Liver (tissue), 9 donors: Measurements from ENCODE around the gene ACACB. TPM values are rescaled to one million over a fixed set of nuclear protein-coding genes. Genes with fewer than 3 reads are reported as not detected.

Experiments
- DNase-seq: peaks from one replicate; pipeline ENCODE4 v3.0.0-alpha.2; 2017; ENCODE audit warnings: low spot score
- H3K27ac ChIP-seq, 2 donors: one replicate each; pipeline ENCODE4 v1.7.0; 2013; ENCODE audit warnings: inconsistent platforms in 2 of 2, low read length in 2 of 2, control low read depth in 1 of 2, low read depth in 1 of 2, mild to moderate bottlenecking in 1 of 2
- H3K27me3 ChIP-seq, 4 donors: one replicate each; pipeline versions ENCODE4 v1.6.1 to v1.7.0; 2013; ENCODE audit warnings: low read length in 3 of 4, inconsistent platforms in 1 of 4, mild to moderate bottlenecking in 1 of 4, moderate library complexity in 1 of 4; ENCODE audit not compliant: control insufficient read depth in 4 of 4, insufficient read depth in 4 of 4
- H3K36me3 ChIP-seq, 4 donors: one replicate each; pipeline versions ENCODE4 v1.6.1 to v1.7.0; 2013; ENCODE audit warnings: low read length in 3 of 4, mild to moderate bottlenecking in 3 of 4, low read depth in 1 of 4, moderate library complexity in 1 of 4; ENCODE audit not compliant: control insufficient read depth in 4 of 4, insufficient read depth in 3 of 4
- H3K4me1 ChIP-seq, 4 donors: one replicate each; pipeline versions ENCODE4 v1.6.1 to v1.7.0; 2013; ENCODE audit warnings: low read length in 3 of 4, mild to moderate bottlenecking in 3 of 4, moderate library complexity in 1 of 4; ENCODE audit not compliant: control insufficient read depth in 4 of 4, insufficient read depth in 4 of 4
- H3K4me3 ChIP-seq, 3 donors: one replicate each; pipeline versions ENCODE4 v1.6.1 to v1.7.0; 2013; ENCODE audit warnings: low read length in 3 of 3, control low read depth in 1 of 3, low read depth in 1 of 3, mild to moderate bottlenecking in 1 of 3
- H3K9ac ChIP-seq, 2 donors: one replicate each; pipeline ENCODE4 v1.7.0; 2013; ENCODE audit warnings: low read length in 2 of 2, mild to moderate bottlenecking in 2 of 2, moderate library complexity in 2 of 2, control low read depth in 1 of 2, low read depth in 1 of 2
- H3K9me3 ChIP-seq, 4 donors: one replicate each; pipeline versions ENCODE4 v1.6.1 to v1.7.0; 2013; ENCODE audit warnings: low read length in 3 of 4; ENCODE audit not compliant: control insufficient read depth in 4 of 4
- ATF3 ChIP-seq: IDR thresholded peaks from 2 replicates; pipeline ENCODE4 v1.6.1; 2016; ENCODE audit warnings: antibody characterized with exemption
- CTCF ChIP-seq: fragments of 150-350 bp; IDR thresholded peaks from 2 replicates; pipeline ENCODE4 v1.5.1; 2017; ENCODE audit warnings: improper control_type of control experiment, low read depth, low read length; ENCODE audit not compliant: missing input control
- EGR1 ChIP-seq, 2 donors: IDR thresholded peaks; 2 replicates each; pipeline ENCODE4 v1.6.1; 2016 to 2018; ENCODE audit warnings: antibody characterized with exemption in 2 of 2, low read depth in 2 of 2
- FOXA1 ChIP-seq: IDR thresholded peaks from 2 replicates; pipeline ENCODE4 v1.6.1; 2016; ENCODE audit warnings: antibody characterized with exemption
- FOXA2 ChIP-seq: IDR thresholded peaks from 2 replicates; pipeline ENCODE4 v1.6.1; 2016; ENCODE audit warnings: antibody characterized with exemption
- GABPA ChIP-seq, 2 donors: IDR thresholded peaks in 1 of 2; conservative IDR thresholded peaks in 1 of 2; 2 replicates each; pipeline ENCODE4 v1.6.1; 2016; ENCODE audit warnings: antibody characterized with exemption in 2 of 2, mild to moderate bottlenecking in 1 of 2, moderate library complexity in 1 of 2
- HNF4A ChIP-seq, 2 donors: conservative IDR thresholded peaks; 2 replicates each; pipeline ENCODE4 v1.6.1; 2016; ENCODE audit warnings: antibody characterized with exemption in 2 of 2, mild to moderate bottlenecking in 2 of 2
- HNF4G ChIP-seq: IDR thresholded peaks from 2 replicates; pipeline ENCODE4 v1.6.1; 2016; ENCODE audit warnings: antibody characterized with exemption
- JUND ChIP-seq, 2 donors: IDR thresholded peaks; 2 replicates each; pipeline ENCODE4 v1.6.1; 2016; ENCODE audit warnings: antibody characterized with exemption in 2 of 2
- MAX ChIP-seq: IDR thresholded peaks from 2 replicates; pipeline ENCODE4 v1.6.1; 2016; ENCODE audit warnings: antibody characterized with exemption
- NR2F2 ChIP-seq: IDR thresholded peaks from 2 replicates; pipeline ENCODE4 v1.6.1; 2016; ENCODE audit warnings: antibody characterized with exemption
- RAD21 ChIP-seq, 2 donors: IDR thresholded peaks; 2 replicates each; pipeline ENCODE4 v1.6.1; 2016; ENCODE audit warnings: antibody characterized with exemption in 2 of 2, mild to moderate bottlenecking in 2 of 2
- REST ChIP-seq: IDR thresholded peaks from 2 replicates; pipeline ENCODE4 v1.6.1; 2016; ENCODE audit warnings: antibody characterized with exemption, mild to moderate bottlenecking
- RXRA ChIP-seq, 2 donors: IDR thresholded peaks; 2 replicates each; pipeline ENCODE4 v1.6.1; 2017 to 2018; ENCODE audit warnings: antibody characterized with exemption in 2 of 2, mild to moderate bottlenecking in 1 of 2
- SP1 ChIP-seq: IDR thresholded peaks from 2 replicates; pipeline ENCODE4 v1.6.1; 2018; ENCODE audit warnings: antibody characterized with exemption, mild to moderate bottlenecking
- TAF1 ChIP-seq: conservative IDR thresholded peaks from 2 replicates; pipeline ENCODE4 v1.6.1; 2016; ENCODE audit warnings: antibody characterized with exemption, mild to moderate bottlenecking
- YY1 ChIP-seq: IDR thresholded peaks from 2 replicates; pipeline ENCODE4 v1.6.1; 2016; ENCODE audit warnings: antibody characterized with exemption, mild to moderate bottlenecking
- ZBTB33 ChIP-seq: IDR thresholded peaks from 2 replicates; pipeline ENCODE4 v1.6.1; 2016; ENCODE audit warnings: antibody characterized with exemption
- WGBS: extraction: QIAGEN DNeasy Blood & Tissue Kit; methylation state at CpG from one replicate; pipeline ENCODE4 v1.1.7; 2013; 5-methylcytosine and 5-hydroxymethylcytosine counted together
- polyA plus RNA-seq, 2 donors: library from polyadenylated mRNA; stranded (reverse) in 1 of 2; unstranded in 1 of 2; fragments of 200-250 nt in 1 of 2; fragments of >200 nt in 1 of 2; fragmentation: Nextera tagmentation in 1 of 2; extraction: Ambion mirVana in 1 of 2; gene quantifications; one replicate each; pipeline versions ENCODE4 v1.2.1 to v1.2.3, GENCODE V29; 2013 to 2015
- total RNA-seq, 2 donors: library from RNA; depleted of rRNA; stranded (reverse); fragments of >200 nt; gene quantifications; one replicate each; pipeline ENCODE4 v1.2.3, GENCODE V29; 2014
- donor health status: healthy.
- donor health status: healthy.
- donor health status: healthy.
- donor health status: healthy.
- donor health status: healthy.

Gene ACACB
- total and polyA plus RNA-seq, 4 donors = 12.9 to 288 (median 52.1) TPM

GRCh38 chr12:109134186-109134917, 18.0 kb downstream of the ACACB start:
- TF ChIP-seq ZBTB33 = peak; percentile 66
- TF ChIP-seq JUND (IDR thresholded peaks at IDR 0.05) = peak in 1 of 2 donors; percentile 54
- TF ChIP-seq RAD21 (IDR thresholded peaks at IDR 0.05) = peak; percentile 87 to 93
- peak; percentile 53 for TF ChIP-seq REST
- TF ChIP-seq HNF4G = peak; percentile 72
- peak; percentile 81 for TF ChIP-seq MAX
- peak in 1 of 2 donors; percentile 56 for TF ChIP-seq EGR1 (IDR thresholded peaks at IDR 0.05; ENCODE audit: low read depth in 2 of 2)
- peak; percentile 71 for TF ChIP-seq CTCF
- peak; percentile 13 for TF ChIP-seq ATF3
- TF ChIP-seq NR2F2 = peak; percentile 94
- TF ChIP-seq GABPA (IDR thresholded peaks at IDR 0.05 in 1 of 2, conservative IDR thresholded peaks at IDR 0.05 in 1 of 2) = peak in 1 of 2 donors; percentile 34
- peak; percentile 75 for TF ChIP-seq SP1
- TF ChIP-seq TAF1 = no peak
- no peak for TF ChIP-seq FOXA2
- TF ChIP-seq FOXA1 = peak; percentile 40
- TF ChIP-seq HNF4A (conservative IDR thresholded peaks at IDR 0.05) = peak; percentile 82 to 89
- peak; percentile 91 to 92 for TF ChIP-seq RXRA (IDR thresholded peaks at IDR 0.05)
- TF ChIP-seq YY1 = peak; percentile 85

More at GRCh38 chr12:109134186-109134917, 18.0 kb downstream of the ACACB start:
- Histone ChIP-seq H3K4me1 (peaks cover 14 to 80% (median 51%) of the 10 kb centered on the region in 4 donors), H3K4me3 (peak overlapping the region in 2 of 3 donors; percentile 8 to 12), H3K36me3 (no peaks in the 10 kb centered on the region), H3K9me3 (no peaks in the 10 kb centered on the region), H3K9ac (peak overlapping the region in 1 of 2 donors; percentile 63), H3K27ac (peak overlapping the region; percentile 43 to 48), H3K27me3 (no peaks in the 10 kb centered on the region)
- DNase-seq = no peak
- 25% methylated on average over 6 of the region's 6 CpGs for WGBS
